ENCODE measurements around the gene TNFRSF18.

Gene TNFRSF18

DNA sequence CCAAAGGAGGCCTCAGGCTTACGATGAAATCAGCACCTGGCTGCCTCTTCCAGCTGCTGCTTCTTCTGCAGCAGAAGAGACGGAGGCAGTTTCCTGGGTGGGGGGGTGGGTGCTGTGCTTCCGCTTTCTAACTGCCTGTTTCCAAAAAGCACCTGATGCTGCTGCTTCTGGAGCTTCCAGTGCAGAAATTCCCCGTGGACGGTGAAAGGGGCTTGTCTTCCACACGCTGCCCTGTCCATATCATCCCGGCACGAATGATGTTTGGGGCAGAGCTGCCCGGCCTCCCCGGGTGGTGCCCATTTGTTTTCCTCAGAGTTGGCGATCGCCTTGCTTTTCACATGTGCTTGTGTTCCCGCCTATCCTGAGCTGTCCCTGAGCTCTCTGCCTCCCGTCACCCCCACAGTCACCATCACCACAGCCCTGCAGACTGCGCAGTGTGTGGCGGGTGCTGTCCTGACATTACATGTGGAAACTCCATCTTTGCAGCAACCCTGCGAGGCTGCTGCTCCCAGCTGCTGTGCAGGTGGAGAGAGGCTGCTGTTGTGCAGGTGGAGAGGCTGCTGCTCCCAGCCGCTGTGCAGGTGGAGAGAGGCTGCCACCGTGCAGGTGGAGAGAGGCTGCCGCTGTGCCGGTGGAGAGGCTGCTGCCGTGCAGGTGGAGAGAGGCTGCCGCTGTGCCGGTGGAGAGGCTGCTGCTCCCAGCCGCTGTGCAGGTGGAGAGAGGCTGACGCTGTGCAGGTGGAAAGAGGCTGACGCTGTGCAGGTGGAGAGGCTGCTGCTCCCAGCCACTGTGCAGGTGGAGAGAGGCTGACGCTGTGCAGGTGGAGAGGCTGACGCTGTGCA lies 30.9 kb downstream of the TNFRSF18 start:
- DNase-seq: peak; percentile 64 to 91

DNA sequence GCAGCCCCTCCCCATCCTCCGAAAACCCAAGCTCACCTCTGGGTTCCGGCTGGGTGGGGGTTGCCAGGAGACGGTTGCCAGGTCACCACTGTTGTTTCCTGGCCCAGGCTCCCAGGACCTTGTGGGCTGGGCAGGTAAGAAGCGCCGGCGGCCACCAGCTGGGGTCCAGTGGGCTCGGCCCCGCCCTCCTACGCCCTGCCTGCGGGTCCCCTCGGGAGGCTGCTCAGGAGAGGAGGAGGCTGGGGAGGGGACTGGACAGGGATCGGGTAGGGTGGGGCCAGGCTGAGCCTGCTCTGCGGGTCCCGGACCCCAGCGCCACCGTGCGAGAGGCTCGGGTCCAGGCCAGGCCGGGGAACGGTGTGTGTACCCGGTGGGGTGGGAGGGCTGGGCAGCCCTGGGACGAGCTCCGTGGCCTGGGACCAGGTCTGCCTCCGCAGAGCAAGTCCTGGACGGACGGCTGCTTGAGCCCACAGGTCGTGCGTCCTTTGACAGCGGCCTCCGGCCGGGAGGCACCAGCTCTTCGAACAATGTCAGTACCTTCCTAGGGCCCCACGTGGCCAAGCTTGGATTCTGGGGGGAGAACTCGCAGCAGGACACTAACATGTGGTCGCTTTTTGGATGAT lies 32.5 kb downstream of the TNFRSF18 start, which contains the start of gene TTLL10:
Gene TTLL10, plus strand, starts transcription at position 88 of the 623 bp plus-strand sequence. CDS start 5,336 bp downstream, outside the sequence.
- no peak for DNase-seq

DNA sequence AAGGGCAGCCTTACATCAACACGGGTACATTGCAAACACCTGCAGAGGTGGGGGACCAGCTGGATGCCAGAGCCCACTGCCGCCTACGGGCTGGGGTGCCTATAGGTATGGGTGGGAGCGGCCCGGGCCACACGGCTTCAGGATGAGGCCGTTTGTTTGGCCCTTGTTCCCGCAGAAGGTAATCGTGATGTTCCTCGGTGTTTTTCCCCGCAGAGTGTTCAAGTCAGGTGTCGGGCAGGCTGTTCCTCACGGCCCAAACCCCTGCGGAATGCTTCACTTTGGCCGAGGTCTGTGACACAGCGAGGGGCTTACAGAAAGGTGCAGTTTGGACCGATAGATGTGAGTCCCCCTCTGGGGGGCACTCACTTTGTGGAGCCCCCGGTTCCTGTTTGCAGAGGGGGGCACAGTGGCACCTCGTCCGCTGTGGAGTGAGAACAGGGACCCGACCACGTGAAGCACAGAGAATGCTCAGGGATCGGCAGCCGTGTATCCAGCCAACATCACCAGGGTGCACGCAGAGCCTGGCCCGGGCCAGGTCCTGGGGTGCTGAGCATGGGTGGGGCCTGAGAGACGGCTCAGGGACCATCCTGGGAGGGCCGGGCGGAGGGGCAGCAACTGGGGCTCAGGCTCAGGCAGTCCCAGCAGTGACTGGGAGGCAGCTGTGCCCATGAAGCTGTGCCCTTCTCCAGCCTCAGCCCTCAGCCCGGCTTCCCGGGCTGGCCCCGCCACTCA lies 33.2 kb downstream of the TNFRSF18 start:
- no peak for DNase-seq

DNA sequence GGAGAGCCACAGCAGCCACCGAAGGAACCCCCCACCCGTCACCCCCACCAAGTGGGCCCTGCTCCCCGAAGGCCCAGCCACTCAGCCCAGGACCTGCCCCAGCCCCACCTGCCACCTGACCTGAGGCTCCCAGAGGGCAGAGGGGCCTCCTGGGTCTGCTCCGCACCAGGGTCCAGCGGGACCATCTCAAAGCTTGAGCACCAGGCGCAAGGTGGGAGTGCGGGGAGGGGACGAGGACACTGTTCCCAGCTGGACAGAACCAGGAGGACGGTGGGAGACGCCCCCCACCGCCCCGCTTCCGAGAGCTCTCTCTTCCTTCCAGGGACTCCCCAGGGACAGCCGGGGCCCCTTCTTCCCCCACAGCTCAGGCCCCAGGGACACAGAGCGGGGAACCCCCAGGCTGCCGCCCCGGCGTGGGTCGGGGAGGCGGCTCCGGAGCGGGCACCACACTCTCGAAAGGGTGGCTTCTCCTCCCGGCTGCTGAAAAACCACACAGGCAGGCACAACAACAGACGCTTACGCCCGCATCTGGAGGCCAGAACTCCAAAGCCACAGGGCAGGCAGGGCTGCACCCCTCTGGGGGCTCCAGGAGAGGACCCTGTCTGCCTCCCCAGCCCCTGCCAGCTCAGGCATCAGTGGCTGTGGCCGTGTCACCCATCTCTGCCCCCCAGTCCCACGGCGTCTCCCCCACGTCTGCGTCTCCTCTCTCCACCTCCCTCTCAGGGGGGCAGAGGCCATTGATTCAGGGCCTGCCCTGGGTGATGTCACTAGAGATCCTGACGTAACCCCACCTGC lies 34.6 kb downstream of the TNFRSF18 start:
- DNase-seq: no peak

DNA sequence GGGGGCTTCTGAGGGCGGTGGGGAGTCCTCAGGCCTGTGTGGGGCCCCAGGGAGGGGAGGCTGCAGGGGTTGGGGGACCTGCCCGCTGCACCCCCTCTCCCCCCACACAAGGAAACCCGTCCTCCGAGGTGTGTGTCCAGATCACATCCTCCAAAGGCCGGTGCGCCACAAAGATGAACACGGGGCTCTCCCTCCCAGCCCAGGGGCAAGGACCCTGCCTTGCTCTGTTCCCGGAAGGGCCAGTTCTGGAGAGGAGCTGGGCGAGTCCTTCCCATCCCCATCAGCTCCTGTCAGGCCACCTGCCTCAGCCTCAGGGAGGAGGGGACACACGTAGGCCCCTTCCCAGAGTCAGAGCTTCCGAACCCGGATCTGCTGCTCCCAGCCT lies 35.2 kb downstream of the TNFRSF18 start:
- no peak for DNase-seq

DNA sequence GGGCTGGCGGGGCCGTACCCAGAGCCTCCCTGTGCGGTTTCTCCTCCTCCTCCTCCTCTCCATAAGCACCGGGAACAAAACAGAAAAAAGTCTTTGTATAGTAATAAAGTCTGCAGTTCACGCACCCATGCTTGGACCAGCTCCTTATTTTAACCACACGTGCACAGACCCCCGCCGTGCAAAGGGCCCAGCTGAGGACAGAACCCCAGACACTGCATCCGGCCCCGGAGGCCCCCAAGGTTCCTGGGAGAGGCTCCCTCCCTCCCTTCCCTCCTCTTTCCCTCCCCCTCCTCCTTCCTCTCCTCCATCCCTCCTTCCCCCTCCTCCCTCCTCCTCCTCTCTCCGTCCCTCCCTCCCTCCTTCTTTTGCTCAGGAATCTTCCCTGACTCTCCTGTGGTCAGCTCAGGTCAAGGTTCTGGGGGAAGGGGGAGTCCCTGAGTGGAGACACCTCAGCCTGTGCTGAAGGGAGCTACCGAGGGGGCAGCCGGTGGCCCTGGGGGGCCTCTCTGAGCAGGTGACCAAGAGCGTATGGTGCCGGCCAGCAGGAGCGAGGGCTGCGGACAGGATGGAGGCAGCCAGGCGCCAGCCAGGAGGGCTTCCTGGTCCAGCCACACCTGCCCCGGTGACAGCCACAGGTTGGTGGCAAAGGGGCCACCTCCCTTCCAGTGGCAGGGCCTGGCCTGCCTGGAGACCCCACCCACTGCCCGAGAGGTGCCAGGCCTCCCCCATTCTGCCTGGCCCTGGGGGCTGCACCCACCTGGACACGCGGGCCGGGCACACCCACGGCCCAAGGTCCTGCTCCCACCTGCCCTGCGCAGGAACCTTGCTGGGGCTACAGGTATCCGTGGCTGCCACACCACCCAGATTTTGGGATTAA lies 35.9 kb downstream of the TNFRSF18 start:
- no peak for DNase-seq

DNA sequence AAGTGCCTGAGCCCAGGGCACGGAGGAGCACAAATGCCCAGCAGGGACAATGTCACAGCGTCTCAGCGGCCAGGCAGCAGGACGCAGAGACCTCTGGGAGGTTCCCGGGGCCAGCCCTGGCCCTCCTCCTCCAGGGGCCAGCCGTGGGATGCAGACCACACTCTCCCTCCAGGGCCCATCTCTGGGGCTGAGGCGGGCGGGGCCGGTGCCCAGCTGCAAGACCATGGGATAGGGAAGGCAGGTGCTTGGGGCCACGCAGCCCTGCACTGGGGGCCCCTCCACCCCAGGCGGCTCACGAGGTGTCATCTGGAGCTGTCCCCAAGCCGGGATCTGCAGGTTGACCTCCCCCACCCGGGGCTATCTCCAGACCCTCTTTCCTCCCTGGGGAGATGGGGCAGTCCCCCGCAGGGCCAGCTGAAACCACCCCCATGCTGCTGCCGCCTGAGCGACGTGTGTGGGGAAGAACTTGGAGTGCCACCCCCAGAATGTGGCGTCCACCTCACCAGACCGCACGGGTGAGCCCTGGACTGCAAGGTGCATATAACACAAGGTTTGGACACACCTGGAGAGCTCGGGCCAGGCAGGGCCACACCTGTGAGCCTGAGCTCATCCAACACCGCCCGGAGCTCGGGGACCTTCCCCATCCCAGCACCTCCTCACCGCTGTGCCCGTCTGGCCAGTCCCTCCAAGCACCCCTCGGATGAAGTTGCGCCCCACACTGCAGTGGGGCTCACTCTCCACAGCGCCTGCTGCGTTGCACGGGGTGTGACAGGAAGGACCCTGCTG lies 36.8 kb downstream of the TNFRSF18 start:
- no peak for DNase-seq

DNA sequence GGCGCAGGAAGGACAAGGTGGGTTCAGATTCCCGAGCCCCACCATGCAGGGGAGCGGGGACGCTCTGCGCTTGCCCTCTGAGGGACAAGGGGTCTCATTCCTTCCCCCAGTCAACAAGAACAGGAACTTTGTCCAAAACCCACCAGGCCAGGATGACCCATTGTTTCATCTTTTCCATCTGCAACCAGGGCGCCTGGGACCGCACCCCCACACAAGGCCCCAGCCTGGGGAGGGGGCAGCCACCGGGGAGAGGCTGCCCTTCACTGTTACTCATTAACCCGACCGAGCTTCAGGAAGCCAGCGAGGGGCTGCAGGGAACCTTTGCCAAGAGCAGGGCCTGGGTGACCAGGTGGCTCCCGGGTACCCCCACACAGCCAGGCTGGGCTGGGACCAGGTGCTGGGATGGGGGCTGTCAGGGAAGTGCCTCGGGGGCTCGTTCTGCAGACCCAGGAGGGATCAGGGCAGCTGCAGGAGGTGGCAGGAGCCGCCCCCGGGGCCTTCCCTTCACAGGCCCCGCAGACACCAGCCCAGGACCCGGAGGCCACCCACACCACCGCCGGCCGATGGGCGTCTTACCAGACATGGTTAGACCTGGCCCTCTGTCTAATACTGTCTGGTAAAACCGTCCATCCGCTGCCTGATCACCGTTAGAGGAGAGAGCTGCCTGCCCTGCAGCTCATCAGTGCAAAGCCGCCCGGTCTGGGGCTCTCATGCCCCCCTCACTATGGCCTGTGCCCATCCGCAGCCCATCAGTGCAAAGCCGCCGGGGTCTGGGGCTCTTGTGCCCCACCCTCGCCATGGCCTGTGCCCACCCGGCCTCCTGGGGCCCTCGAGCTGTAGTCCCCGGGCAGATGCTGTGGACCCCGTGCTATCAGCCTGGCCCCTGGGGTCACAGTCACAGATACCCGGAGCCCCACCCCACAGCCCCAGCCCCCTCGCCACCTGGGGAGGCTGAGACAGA lies 37.7 kb downstream of the TNFRSF18 start:
- DNase-seq: no peak

DNA sequence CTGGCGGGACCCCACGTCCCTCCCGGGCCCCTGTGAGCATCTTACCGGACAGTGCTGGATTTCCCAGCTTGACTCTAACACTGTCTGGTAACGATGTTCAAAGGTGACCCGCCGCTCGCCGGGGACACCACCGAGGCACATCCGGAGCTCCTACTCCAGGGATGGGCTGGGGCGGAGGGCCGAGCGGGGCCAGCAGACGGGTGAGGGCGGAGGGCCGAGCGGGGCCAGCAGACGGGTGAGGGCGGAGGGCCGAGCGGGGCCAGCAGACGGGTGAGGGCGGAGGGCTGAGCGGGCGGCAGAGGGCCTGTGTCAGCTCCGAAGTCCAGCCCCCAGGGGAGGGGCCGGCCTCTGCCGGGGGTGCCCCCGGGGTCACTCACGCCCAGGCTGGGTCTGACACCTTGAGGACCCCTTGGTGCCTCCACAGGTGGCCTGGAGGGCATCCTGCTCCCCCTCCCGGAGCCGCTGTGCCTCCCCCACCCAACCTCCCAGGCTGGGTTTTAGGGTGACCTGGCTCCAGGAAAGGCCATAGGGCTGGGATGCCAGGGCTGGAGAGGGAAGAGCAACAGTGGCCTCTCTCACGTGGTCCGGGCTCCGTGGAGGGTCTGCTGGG lies 38.4 kb downstream of the TNFRSF18 start:
- DNase-seq: no peak

DNA sequence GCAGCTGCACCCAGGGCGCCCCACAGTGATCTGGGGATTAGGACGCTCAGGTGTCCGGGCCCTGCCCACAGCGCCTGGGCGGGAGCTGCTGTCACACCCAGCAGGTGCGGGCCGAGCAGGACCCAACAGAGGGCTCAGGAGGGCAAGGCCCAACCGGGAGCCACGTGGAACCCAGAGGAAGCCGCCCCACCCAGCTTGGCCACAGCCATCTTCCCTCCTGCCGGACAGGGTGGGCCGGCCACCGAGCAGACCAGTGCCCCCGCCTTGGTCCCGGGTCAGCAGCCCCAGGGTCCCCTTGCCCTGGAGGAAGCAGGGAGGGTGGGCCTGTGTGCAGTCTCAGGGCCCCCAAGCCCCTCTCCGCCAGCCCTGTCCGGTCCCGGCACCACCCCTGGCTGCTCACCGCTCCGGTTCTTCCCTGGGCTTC lies 39.0 kb downstream of the TNFRSF18 start:
- no peak for DNase-seq

DNA sequence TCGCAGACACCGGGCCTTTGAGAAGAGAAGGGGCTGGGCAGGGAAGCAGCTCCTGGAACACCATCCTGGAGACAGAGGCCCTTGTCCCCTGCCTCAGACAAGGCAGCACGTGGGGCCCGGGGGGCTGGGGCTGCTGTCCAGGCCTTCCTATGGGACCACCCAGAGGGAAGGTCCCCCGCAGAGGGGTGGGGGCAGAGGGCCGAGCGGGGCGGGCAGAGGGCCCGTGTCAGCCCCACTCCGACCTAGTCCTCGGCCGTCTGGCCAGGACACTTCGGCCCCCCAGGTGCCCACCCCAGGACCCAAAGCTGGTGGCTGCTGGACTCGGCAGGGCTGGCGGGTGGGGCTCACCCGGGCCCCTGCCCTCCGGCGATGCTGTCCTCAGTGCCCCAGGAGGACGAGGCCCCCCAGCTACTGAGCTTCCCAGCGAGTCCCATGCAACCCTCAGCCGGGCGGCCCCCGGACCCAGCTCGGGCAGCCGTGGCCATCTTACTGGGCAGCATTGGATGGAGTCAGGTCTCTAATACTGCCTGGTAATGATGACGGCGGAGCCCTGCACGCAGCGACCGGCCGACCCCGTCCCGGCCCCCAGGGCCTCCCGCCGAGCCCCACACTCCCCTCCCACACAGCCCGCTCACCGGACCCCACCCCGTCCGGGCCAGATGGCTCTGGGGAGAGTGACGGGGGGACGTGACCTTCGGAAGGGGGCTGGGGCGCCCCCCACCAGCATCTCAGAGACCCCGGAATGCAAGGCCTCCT lies 39.6 kb downstream of the TNFRSF18 start:
- DNase-seq: no peak

DNA sequence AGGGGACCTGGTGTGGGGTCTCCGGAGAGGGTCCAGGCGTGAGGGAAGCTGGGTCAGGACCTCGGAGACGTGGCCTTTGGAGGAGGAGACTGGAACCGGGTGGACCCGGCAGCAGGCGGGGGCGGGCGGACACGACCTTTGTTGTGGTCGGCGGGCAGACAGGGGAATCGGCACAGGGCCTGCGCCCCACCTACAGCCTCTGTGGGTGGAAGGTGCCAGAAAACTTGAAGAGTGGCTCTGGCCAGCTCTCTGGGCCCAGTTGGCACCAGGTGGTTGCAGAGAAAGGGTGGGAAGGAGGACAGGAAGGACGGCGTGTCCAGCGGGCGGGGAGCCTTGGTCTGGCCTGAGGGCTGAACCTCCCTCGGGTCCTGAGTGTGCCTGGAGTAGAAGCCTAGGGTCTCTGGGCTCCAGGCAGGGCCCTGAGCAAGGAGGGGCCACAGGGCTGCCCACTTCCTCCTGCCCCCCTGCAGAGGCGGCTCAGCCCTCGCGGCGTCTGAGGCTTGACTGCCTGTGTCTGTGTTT lies 40.4 kb downstream of the TNFRSF18 start:
- DNase-seq: no peak

DNA sequence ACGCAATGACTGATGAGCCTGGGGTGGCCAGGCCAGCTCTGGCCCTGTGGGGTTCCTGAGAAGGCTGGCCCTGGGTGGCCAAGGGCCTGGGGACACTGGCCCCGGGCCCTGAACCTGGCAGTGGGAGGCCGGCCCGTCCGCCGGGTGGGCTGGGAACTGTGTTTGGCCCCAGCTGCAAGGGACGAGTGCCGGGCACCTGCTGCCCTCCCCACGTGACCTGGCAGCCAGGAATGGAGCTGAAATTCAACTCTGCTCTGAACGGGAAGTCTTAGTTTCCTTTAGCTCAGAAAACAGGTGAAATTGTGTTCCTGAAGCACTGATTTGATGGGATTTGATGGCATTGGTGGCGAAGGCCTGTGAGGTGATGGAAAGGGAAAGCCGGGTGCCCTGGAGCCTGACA lies 40.9 kb downstream of the TNFRSF18 start:
- DNase-seq: no peak

DNA sequence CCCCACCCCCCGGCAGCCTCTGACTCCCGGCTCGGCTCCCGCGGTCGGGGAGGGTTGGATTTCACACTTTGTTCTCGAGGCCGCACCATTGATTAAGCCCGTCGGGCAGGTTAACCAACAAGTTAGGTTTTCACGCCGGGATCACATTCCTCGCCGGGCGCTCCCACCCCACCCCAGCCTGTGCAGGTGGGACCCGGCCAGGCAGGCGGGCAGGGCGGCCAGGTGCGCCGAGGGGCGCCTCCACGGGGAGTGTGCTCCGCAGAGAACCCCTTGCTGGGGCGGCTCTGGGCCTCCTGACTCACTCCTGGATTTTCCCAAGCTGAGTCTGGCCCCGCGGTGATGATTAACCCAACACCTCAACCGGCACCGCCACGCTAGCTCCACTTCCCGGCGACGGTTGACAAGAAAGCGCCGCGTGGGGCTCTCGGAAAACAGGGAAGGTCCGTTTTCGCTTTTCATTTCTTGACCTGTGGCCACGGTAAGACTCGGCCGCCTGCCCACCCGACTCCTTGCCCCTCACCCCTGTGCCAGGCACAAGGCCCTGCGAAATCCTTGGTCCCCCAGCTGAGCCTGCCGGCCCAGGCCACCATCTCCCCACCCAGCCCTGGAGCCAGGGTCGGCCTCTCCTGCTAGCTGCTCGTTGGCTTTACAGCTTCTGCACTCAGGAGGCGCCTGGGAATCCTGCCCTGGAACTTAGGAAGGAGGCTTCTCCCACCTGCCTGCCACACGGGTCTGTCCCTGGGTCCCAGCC lies 41.5 kb downstream of the TNFRSF18 start:
- no peak for DNase-seq

DNA sequence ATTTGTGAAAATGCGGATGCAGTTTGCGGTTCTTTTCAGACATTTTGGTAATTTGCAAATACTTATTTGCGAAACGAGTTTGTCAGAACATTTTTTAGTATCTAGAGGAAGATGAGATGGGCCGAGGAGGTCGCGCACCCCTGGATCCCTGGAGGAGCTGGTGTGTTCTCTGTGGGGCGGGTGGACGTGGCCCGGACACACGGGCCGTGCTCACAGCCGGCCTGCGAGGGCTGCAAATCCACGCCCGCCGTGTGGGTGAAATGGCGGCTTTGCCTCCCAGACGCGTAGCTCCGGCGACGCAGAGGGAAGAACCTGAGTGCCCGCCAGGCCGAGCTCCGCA lies 42.1 kb downstream of the TNFRSF18 start:
- DNase-seq: no peak

DNA sequence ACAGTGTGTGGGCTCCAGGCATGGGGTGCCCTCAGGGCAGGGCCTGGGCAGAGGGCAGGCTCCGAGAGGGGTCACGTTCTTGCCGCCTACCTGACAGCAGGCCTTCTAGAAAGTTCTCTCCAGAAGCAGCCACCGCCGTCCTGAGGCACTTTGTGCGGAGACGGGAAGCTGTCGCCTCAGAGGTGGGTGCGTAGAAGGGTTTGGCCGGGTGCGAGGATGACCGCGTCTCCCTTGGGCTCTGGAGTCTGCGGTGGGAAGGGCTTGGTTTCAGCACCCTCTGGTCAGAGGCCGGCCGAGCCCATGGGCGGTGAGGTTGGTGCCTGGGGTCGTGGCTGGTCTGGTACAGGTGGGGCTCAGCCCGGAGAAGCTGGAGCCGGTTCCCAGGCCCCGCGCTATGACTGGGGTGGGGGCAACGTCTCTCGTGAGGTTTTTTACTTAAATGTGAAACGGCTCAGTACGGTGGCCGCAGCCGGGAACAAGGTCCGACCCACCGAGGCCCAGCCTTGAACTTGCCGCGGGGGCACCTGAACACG lies 42.8 kb downstream of the TNFRSF18 start:
- DNase-seq: no peak

All from NCI-H187 (cell line).